GM12891 (cell line): ENCODE data around the gene SLC6A8.

Source experiments
- POLR2A ChIP-seq: IDR thresholded peaks from 2 replicates; pipeline ENCODE4 v1.6.1; 2011; ENCODE audit warnings: low read depth, low read length, control low read depth
- POLR2AphosphoS5 ChIP-seq: IDR thresholded peaks from 2 replicates; pipeline ENCODE4 v1.6.1; 2011; ENCODE audit warnings: low read depth, low read length, control low read depth
- POU2F2 ChIP-seq: IDR thresholded peaks from 2 replicates; pipeline ENCODE4 v1.6.1; 2011; ENCODE audit warnings: low read depth, mild to moderate bottlenecking, control low read depth, low read length, moderate library complexity
- SPI1 ChIP-seq: IDR thresholded peaks from 2 replicates; pipeline ENCODE4 v1.6.1; 2011; ENCODE audit warnings: low read depth, low read length, control low read depth
- TAF1 ChIP-seq: IDR thresholded peaks from 2 replicates; pipeline ENCODE4 v1.6.1; 2011; ENCODE audit warnings: low read depth, low read length, control low read depth

DNA sequence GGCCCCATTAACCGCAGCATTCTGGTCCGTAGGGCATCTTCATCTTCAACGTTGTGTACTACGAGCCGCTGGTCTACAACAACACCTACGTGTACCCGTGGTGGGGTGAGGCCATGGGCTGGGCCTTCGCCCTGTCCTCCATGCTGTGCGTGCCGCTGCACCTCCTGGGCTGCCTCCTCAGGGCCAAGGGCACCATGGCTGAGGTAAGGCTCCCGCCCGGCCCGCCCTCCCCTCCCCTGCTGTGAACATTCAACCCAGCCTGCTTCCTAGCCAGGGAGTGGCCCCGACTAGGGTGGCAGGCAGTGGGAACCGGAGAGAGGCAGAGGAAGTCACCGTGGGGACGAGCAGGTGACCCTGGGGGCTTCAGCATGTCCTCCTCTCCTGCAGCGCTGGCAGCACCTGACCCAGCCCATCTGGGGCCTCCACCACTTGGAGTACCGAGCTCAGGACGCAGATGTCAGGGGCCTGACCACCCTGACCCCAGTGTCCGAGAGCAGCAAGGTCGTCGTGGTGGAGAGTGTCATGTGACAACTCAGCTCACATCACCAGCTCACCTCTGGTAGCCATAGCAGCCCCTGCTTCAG lies 7.1 kb downstream of the SLC6A8 start:
- no peak for TF ChIP-seq POLR2A
- TF ChIP-seq POLR2AphosphoS5: no peak
- TF ChIP-seq SPI1: no peak
- no peak for TF ChIP-seq TAF1
- no peak for TF ChIP-seq POU2F2
